Erythroblast (primary cell): ENCODE results near the gene KCNMB1.

Experiments
- GATA1 ChIP-seq: IDR thresholded peaks from 2 replicates; pipeline ENCODE4 v1.6.1; 2011; ENCODE audit warnings: low read depth, mild to moderate bottlenecking, control low read depth, low read length, moderate library complexity
- POLR2A ChIP-seq: IDR thresholded peaks from 2 replicates; pipeline ENCODE4 v1.6.1; 2011; ENCODE audit warnings: mild to moderate bottlenecking, low read length

- TF ChIP-seq POLR2A (no peak), GATA1 (no peak)
Measured at GRCh38 chr5:170438581-170438980, 49.4 kb upstream of the KCNMB1 start.
